Measurements from ENCODE around the gene PRKAG3.
"Not testable (repeated sequence)": the region's sequence is repeated elsewhere in the genome, so short reads cannot be mapped to it uniquely, and the experiment has no call there.

Gene PRKAG3

DNA sequence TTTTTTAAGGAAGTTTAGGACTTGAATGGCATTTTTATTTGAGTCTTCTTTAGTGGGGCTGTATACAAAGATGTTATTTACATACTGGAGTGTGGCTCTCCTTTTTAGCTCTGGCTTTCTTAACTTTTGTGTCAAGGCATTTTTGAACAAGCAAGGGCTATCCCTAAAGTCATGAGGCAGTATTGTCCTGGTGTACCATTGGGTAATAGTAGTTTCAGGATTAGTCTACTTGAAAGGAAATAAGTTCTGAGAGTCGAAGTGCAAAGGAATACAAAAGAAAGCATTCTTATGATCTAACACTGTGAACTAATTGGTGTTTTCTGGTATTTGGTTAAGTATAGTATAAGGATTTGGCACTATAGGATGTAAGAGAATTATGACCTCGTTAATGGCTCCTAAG lies 51.6 kb downstream of the PRKAG3 start:
- no peak for DNase-seq

DNA sequence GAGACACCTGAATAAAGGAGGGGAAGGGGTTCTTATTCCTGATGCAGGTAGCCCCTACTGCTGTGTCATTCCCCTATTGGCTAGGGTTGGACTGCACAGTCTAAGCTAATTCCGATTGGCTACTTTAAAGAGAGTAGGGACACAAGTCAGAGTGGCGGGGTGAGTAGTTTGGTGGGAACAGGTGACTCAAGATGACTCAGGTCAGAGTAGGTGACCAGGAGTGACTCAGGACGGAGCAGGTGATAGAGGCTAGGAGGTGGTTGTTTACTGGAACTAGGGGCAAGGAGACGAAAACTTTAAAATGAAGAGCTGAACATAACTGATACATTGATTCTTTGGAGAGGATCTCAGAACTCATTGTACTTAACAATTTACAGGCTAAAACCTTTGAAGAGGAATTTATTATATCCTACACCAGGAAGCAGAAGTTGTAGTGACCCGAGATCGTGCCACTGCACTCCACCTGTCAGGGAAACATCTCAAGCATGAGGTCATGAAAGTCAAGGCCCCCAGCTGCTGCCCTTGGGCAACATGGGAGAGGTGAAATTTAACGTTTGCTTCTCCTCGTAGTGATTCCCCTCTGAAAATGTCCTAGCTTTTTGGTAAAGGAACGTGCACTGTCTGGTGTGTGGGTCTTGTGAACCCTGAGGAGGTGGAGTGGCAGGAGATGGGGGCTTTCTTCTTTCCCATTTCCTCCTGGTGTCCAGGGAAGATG lies 54.2 kb downstream of the PRKAG3 start:
- DNase-seq, result no peak

DNA sequence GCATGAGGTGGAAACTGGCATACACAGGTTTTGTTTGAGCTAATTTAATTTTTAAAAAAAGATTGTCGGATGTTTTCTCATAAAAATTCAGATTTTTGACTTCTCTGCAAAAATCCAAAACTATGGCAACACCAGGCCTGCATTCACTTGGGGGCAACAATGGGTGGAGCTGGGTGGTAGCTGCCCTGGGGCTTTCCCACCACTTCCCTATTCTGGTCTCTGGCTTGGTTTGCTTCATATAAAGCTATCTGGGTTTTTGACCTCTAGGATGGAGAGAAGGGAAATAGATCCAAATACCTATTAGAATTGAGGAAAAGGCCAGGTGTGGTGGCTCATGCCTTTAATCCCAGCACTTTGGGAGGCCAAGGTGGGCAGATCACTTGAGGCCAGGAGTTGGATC lies 55.1 kb downstream of the PRKAG3 start:
- no peak for DNase-seq

DNA sequence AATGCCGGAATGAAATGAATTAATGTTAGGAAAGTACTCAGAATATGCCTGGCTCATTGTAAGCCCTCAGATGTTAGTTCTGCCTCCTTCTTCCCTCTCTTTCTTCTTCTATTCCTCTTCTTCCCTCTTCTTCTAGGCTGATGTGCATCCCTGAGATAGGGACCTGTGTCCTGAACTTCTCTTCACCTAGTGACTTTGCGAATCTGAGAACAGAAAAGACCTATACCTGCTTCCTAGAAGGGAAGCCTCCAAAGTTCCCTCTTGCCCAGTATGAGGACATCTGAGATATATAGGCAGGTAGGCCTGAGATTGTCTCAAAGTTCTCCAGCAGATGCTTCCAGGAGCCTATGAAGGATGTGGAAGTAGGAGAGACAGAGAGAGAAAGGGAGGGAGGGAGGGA lies 57.7 kb downstream of the PRKAG3 start:
- no peak for DNase-seq

DNA sequence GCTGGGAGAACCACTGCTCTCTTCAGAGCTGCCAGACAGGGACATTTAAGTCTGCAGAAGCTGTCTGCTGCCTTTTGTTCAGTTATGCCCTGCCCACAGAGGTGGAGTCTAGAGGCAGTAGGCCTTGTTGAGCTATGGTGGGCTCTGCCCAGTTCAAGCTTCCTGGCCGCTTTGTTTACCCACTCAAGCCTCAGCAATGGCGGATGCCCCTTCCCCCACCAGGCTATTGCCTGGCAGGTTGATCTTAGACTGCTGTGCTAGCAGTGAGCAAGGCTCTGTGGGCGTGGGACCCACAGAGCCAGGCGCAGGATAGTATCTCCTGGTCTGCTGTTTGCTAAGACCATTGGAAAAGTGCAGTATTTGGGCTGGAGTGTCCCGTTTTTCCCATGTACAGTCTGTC lies 58.8 kb downstream of the PRKAG3 start:
- not testable (repeated sequence) for DNase-seq
